GM18861 (cell line): ENCODE data around the gene IFNE.

Source experiments
- ATAC-seq: cut with Tn5 transposase; IDR thresholded peaks from one replicate; pipeline ENCODE4 v1.9.1; 2021; ENCODE audit not compliant: unreplicated experiment

The IFNE gene, protein sequence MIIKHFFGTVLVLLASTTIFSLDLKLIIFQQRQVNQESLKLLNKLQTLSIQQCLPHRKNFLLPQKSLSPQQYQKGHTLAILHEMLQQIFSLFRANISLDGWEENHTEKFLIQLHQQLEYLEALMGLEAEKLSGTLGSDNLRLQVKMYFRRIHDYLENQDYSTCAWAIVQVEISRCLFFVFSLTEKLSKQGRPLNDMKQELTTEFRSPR

DNA sequence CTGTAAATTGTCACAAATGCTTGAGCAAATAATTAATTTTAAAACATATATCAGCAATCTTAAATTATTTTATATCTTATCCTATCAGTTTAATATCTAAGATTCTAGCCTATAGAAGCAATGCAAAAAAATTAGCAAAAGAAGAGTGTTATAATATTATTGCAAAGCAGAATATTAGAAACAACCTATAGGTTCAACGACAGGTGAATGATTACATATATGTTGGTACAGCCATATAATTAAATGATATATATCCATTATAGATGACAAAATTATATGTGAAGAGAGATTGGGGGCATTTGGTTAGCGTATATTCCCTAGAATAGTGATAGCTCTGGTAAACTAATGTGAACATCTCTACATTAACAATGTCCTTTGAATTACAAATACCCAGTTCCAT is at the start of gene IFNE:
TSS of gene IFNE (minus strand) at position 101 of the 400 bp plus-strand sequence. CDS start 619 bp downstream, outside the sequence.
- no peak for ATAC-seq

DNA sequence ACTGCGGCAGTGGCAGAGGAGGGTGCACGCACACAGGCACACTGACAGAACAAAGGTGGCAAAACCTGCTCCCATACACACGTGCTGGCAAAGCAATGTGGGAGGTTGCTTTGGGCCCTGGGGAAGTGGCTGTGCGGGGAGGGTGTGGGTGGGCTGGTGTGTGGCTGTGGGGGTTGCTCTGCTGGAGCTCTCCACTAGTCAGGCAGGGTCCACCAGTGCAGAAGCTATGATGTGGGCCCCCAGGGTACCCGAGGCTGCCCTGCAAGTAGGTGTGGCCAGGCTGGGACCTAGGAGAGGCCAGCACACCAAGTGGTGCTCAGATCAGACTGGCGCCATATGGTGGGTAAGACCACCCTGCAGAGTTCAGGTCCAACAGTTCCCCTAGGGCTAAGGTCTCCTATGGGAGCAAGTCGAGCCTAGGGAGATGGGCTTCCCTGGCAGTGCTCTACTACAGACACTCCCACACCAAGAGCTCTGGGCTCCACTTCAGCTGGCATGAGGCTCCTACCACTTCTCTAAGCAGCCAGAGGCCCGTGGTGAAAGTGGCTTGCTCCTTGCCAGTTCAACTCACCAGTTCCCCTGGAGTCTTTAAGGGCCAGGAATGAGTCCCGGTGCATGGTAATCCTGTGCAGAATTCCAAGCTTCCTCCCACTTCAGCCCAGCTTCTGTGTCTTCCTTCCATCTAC is 46.2 kb upstream of the IFNE start:
- no peak for ATAC-seq

DNA sequence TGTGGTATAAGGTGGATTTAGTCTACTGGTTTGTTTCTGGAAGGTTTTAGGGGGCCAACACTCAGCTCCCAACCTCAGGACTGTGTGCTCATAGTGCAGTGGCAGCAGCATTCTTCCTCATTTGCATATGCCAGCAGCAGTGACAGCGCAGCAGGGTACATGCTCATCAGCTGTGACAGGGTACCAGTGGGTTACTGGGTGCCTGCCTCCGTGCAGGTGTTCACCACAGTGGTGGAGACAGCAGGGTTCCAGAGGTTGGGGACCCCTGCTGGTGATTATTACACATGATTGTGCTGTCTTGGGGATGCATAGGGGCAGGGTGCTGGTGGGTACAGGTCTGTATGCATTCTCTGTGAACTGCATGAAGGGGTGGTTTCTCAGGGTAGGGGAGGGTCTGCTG is 45.5 kb upstream of the IFNE start:
- peak; percentile 75 for ATAC-seq

DNA sequence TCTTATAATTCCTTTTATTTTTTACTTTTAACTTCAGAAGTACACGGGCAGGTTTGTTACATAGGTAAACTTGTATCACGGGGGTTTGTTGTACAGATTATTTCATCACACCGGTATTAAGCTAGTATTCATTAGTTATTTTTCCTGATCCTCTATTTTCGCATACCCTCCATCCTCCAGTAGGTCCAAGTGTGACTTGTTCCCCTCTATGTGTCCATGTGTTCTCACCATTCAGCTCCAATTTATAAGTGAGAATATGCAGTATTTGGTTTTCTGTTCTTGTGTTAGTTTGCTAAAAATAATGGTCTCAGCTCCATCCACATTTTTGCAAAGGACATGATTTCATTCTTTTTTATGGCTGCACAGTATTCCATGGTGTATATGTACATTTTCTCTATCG is 43.1 kb upstream of the IFNE start:
- ATAC-seq, result no peak

DNA sequence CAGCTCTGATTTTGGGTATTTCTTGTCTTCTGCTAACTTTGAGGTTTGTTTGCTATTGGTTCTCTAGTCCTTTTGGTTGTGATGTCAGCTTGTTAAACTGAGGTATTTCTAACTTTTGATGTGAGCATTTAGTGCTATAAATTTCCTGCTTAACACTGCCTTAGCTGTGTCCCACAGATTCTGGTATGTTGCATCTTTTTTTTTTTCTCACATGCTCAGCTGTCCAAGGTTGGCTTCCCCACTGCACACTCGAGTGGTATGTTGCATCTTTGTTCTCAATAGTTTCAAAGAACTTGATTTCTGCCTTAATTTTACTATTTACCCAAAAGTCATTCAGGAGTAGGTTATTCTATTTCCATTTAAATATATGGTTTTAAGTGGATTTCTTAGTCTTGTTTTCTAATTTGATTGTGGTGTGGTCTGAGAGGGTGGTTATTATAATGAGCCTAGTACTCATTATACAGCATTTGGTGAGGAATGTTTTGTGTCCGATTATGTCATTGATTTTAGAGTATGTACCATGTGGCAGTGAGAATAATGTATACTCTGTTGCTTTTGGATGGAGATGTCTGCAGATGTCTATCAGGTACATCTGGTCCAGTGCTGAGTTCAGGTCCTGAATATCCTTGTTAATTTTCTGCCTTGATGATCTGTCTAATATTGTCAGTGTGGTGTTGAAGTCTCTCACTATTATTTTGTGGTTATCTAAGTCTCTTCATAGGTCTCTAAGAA is 42.2 kb upstream of the IFNE start:
- ATAC-seq, result no peak

DNA sequence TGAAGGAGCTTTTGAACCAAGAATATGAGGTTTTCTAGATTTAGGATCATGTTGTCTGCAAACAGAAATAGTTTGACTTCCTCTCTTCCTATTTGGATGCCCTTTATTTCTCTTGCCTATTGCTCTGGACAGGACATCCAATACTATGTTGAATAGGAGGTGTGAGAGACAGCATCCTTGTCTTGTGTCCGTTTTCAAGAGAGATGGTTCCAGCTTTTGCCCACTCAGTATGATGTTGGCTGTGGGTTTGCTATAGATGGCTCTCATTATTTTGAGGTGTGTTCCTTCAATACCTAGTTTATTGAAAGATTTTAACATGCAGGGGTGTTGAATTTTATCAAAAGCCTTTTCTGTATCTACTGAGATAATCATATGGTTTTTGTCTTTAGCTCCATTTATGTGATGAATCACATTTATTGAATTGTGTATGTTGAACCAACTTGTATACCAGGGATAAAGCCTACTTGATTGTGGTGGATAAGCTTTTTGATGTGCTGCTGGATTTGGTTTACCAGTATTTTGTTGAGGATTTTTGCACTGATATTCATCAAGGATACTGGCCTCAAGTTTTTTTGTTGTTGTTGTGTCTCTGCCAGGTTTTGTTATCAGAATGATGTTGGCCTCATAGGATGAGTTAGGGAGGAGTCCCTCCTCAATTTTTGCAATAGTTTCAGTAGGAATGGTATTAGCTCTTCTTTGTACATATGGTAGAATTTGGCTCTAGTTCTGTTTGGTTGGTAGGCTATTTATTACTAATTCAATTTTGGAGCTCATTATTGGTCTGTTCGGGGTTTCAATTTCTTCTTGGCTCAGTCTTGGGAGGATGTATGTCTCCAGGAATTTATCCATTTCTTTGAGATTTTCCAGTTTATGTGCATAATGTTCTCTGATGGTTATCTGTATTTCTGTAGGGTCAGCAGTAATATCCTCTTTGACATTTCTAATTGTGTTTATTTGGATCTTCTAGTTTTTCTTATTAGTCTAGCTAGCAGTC is 41.2 kb upstream of the IFNE start:
- no peak for ATAC-seq

DNA sequence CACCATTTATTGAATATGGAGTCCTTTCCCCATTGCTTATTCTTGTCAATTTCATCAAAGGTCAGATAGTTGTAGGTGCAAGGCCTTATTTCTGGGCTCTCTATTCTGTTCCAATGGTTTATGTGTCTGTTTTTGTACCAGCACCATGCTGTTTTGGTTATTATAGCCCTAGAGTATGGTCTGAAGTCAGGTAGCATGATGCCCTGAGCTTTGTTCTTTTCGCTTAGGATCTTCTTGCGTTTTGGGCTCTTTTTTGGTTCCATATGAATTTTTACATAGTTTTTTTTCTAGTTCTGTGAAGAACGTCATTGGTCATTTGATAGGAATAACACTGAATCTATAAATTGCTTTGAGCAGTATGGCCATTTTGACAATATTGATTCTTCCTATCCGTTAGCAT is 40.2 kb upstream of the IFNE start:
- no peak for ATAC-seq

DNA sequence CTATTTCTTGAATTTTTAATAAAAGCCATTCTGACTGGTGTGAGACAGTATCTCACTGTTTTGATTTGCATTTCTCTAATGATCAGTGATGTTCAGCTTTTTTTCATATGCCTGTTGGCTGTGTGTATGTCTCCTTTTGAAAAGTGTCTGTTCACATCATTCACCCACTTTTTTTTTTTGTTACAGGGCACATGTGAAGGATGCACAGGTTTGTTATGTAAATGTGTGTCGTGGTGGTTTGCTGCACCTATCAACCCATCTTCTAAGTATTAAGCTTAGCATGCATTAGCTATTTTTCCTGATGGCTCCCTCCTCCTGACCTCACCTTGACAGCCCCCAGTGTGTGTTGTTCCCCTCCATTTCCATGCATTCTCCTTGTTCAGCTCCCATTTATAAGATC is 39.3 kb upstream of the IFNE start:
- ATAC-seq, result no peak

DNA sequence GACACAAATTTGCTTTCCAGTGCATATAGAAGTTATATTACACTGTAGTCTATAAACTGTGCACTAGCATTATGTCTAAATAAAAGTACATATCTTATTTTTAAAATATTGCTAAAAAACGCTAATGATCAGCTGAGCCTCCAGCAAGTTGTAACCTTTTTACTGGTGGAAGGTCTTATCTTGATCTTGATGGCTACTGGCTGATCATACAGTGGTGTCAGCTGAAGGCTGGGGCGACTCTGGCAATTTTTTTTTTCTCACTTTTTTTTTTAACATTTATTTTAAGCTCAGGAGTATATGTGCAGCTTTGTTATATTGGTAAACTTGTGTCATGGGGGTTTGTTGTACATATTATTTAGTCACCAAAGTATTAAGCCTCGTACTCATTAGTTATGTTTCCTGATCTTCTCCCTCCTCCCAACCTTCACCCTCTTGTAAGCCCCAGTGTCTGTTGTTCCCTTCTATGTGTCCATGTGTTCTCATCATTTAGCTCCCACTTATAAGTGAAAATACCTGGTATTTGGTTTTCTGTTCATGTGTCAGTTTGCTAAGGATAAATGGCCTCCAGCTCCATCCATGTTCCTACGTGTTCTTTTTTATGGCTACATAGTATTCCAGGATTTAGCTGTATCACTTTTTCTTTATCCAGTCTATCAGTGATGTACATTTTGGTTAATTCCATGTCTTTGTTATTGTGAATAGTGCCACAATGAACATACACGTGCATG is 38.6 kb upstream of the IFNE start:
- no peak for ATAC-seq

DNA sequence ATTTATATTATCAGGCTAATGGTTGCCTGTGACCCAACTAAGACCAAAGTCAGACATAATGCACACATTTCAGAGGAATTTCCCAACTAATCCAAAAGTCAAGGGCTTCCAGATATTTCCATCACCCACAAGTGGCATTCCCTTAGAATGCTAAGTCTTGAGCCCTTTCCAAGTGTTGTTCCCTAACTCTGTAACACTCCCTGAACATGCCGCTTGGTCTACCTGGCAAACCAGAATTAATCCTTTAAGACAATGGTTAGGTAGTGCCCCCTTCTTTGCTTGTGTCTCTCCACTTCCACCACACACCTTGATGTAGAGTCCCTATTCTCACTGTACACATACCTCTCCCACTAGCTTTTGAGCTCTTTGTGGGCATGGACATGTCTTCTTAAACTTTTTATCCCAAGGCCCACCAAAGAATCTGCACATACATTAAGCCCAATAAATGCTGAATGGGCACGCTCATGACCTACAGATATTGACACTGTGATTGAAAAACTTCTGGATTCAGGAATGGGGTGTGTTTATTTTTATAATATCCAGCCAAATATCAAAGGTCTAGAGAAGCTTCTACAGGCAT is 37.8 kb upstream of the IFNE start:
- no peak for ATAC-seq

DNA sequence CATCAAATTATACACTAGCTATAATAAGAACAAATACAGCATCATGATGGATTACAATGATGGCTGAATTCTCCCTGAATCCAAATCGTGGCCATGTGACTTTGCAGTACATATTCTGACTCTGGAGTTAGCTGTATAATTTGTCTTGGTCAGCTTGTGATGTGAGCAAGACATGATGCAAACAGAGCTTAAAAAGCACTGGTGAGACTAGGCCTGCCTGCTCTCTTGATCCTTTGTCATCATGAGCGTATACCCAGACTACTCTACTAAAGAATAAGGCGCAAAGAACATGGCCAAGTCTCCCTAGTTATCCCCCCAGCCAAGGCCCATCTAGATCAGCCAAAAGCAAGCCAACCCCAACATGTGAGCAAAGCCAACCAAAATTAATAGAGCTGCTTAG is 34.7 kb upstream of the IFNE start:
- no peak for ATAC-seq

DNA sequence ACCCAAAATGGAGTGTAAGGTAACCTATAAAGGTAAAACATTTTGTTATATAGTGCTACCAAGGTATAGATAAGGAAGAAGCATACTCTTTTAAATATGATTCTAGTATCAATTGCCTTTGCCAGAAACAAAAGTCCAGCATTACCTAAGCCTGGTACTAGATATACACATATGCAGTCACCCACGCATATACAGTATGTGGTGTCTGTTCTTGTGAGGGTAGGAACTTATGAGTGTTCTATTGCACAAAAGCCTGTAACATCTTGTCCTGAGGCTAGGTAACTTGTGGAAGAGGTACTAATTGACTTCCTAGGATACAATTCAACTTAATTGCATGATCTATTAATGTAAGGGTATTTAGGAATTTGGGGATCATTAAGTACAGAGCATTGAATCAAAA is 31.3 kb upstream of the IFNE start:
- ATAC-seq, result no peak

DNA sequence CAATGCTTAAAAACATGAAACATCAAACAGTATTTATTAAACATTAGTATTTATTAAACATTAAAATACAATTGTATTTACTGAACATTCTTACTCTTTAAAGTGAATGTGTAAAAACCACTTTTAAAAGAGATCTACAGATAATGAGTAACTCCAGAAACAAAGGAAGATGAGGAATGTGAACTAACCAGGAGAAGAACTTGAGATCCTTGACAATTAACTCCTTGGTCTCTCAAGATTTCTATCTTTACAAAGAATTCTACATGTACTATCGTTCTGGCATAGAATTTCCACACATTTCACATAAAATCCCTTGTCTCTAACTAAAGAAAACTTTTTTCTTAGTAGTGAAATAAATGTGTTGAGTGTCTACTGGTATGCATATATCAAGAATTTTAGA is 28.7 kb upstream of the IFNE start:
- ATAC-seq, result no peak

DNA sequence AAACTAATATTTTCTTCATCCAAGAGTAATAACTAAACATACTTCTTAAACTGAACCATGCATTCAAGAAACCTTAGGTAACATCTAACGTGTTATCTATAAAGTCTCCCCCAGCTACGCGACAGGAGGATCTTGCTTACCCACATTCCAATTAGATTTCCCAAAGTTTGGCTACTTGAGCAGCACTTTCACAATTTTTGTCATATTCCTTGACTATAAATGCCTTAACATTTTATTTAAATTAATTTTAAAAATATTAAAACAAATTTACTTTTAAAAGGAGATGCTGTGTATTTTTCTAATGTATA is 25.3 kb upstream of the IFNE start:
- no peak for ATAC-seq

DNA sequence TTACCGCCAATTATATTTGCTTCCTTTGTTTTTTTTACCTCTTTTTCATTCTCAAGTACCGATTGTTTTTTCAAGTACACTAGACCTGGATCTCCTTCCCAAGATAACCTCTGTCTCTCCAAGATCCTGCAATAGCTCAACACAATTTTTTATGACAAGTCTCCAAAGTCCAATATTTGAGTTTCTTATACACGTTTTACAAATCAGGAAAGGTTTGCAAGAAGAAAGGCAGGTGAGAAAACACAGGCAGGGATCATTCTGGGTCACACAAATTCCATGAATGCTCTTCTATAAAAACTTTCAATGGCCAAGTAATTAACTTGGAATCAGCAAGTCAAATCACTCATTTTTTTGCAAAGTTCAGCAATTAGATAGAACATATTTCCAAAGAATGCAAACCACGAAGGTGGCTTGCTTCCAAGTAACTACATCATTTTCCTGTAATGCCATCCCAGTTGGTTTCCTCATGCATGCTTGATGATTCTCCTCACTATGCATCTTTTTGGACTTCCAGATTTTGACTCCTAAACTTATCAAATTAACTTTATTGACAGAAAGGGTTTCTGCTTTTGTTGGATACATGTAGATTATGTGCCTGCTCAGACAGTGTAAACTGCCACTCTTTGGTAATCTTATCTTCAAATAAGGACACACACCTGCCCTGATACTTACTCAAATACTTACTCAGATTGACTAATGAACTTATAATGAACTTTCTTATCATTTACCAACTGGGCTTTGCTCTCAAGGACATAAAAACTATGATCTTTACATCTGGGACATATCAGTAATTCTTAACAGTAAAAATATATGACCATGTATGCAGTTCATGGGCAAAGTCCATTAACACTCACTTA is 24.7 kb upstream of the IFNE start:
- ATAC-seq, result no peak

DNA sequence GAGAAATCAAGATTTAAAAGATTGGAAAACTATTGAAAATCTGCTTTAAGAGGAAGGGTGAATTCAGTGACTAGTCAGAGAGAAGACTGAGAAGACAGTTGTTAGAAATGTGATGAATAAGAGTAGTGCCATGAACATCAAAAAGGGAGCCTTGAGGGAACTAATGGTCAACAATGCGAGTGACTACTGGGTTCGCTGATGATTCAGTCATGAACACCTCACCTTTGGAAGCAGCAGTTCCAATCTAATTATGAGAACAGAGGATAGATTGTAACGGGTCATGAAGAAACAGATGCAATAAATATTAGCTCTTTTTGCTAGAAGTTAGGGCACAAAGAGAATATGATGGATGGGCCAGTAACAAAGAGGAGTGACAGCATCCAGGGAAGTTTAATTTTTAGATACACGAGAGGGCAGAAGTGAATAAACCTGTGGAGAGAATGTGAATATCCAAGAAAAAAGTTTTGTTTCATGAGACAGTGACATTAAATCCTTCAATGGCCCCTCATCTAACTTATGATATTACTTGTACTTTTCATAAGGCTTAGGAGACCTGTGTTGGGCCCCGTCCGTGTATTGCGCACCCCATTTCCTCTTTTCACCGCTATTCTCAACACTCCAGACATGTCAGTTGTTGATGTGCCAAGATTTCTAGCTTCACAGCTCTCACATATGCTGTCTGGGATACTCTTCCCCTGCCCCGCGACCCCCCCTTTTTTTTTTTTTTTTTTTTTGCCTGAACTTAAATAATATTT is 23.5 kb upstream of the IFNE start:
- ATAC-seq, result no peak

DNA sequence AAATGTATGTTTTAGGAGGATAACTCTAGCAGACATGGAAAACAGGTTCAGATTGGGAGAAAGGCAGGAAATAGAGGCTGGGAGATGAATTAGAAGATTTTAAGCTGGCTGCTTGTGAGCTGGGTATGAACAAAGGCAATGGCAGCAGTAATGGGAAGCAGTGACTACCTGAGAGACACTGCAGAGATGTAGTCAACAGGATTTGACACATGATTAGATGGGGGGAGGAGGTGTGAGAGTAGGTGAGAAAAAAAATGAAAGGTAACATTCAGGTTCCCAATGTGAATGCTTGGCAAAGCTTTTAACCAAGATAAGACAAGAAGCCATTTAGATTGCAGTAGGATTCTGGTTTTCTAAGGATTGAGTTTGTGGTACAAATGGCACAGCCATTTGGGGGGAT is 22.8 kb upstream of the IFNE start:
- no peak for ATAC-seq

DNA sequence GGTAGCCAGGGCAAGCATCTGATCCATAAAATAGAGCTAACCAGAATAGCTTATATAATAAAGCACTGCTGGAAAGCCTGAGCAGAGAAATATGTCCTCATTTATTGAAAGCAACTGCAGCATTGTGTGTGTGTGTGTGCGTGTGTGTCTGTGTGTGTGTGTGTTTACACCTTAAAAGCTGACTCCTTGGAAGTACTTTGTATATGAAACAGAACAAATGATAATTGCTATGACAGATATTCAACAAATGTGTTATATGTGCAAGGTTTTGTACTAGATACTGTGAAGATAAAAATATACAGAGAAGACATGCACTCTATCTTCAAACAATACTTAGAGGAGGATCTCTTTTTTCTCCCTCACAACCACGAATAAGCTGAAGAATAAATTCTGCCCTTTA is 22.0 kb upstream of the IFNE start:
- no peak for ATAC-seq

DNA sequence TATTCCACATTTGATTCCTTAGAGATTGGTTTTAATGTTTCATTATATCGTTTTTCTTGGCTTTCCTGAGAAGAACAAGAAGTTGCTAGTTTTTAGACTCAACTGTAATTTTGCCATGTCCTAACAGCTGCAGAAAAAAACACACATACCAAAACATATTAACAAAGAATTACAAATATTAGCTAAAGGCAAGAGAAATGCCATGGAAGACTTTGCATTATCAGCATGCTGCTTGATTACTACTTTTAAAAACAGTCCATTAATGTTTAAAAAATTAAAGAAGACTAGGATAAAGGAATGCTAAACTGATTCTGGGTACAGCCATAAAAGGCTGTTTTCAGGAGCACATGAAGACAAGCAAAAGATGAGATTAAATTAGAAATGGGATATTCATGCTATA is 20.5 kb upstream of the IFNE start:
- ATAC-seq, result no peak
